HG02763 (cell line): ENCODE data around the gene SH3RF1.

Source experiments
- ATAC-seq: cut with Tn5 transposase; IDR thresholded peaks from one replicate; pipeline ENCODE4 v1.9.1; 2021; ENCODE audit warnings: mild to moderate bottlenecking, moderate library complexity; ENCODE audit not compliant: unreplicated experiment

The SH3RF1 gene

GRCh38 chr4:169050284-169050683, 220.5 kb downstream of the SH3RF1 start:
- no peak for ATAC-seq

- no peak for ATAC-seq
These were observed 221.8 kb downstream of the SH3RF1 start for GRCh38 chr4:169048868-169049414.

GRCh38 chr4:169047956-169048355, 222.8 kb downstream of the SH3RF1 start:
- ATAC-seq: no peak

- no peak for ATAC-seq
These were observed 224.7 kb downstream of the SH3RF1 start for GRCh38 chr4:169045862-169046584.

- no peak for ATAC-seq
These were observed 225.9 kb downstream of the SH3RF1 start for GRCh38 chr4:169044714-169045447.
